Measurements from ENCODE around the gene HOMER1. TPM values are rescaled to one million over a fixed set of nuclear protein-coding genes. Genes with fewer than 3 reads are reported as not detected.

Gene HOMER1
- total RNA-seq, 1 donor from 2014 or later = 41.6 TPM

DNA sequence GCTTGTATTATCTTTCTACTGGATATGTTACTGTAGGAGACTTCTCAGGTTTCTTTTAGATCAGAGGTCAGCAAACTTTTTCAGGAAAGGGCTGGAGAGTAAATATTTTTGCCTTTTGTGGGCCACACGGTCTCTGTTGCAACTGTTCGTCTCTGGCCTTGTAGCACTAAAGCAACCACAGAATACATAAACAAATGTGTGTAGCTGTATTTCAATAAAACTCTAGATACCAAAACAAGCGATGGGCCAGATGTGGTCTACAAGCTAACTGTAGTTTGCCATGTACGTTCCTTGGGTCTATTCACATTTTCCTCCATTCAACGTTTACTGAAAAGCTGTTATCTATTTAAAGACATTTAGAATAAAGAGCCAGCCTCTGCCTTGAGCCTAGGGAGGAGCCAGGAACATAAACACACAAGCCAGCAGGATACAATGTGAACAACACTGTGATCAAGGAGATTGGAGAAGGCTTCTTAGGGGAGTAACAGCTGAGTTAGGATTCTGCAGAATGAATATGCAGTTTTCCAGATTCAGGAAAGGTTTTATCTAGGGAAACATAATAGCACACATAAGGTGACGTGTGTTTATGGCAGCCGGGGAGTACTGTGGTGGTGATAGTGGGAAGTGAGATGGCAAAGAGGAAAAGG is 33.0 kb upstream of the HOMER1 start:
- Mint-ChIP-seq H3K4me3 (no peak overlapping the region), H3K4me1 (peaks cover 5% of the 10 kb centered on the region), H3K36me3 (no peaks in the 10 kb centered on the region), H3K9me3 (no peaks in the 10 kb centered on the region), H3K27me3 (ENCODE audit: insufficient read depth, low read depth) (no peaks in the 10 kb centered on the region), H3K27ac (no peak overlapping the region)
- no peaks in the 10 kb centered on the region for H3K36me3 ChIP-seq
- H3K4me1 ChIP-seq = peaks cover 10% of the 10 kb centered on the region
- no peak overlapping the region for H3K9ac ChIP-seq
- H2AFZ ChIP-seq (replicated peaks) = peak overlapping the region; percentile 92
- no peak overlapping the region for H3K4me2 ChIP-seq
- DNase-seq (ENCODE audit: low spot score) = no peak
- H3K4me3 ChIP-seq = no peak overlapping the region
- TF ChIP-seq, protein P1, sequence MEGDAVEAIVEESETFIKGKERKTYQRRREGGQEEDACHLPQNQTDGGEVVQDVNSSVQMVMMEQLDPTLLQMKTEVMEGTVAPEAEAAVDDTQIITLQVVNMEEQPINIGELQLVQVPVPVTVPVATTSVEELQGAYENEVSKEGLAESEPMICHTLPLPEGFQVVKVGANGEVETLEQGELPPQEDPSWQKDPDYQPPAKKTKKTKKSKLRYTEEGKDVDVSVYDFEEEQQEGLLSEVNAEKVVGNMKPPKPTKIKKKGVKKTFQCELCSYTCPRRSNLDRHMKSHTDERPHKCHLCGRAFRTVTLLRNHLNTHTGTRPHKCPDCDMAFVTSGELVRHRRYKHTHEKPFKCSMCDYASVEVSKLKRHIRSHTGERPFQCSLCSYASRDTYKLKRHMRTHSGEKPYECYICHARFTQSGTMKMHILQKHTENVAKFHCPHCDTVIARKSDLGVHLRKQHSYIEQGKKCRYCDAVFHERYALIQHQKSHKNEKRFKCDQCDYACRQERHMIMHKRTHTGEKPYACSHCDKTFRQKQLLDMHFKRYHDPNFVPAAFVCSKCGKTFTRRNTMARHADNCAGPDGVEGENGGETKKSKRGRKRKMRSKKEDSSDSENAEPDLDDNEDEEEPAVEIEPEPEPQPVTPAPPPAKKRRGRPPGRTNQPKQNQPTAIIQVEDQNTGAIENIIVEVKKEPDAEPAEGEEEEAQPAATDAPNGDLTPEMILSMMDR (IDR thresholded peaks at IDR 0.05) = no peak
- no peak for TF ChIP-seq EZH2 (IDR thresholded peaks at IDR 0.05)
- TF ChIP-seq EZH2phosphoT487 (IDR thresholded peaks at IDR 0.05) = no peak
- H3K79me2 ChIP-seq (ENCODE audit: low read depth) = no peaks in the 10 kb centered on the region
- no peaks in the 10 kb centered on the region for H3K27me3 ChIP-seq
- H4K20me1 ChIP-seq (ENCODE audit: low read depth) = no peaks in the 10 kb centered on the region
- no peak overlapping the region for H3K27ac ChIP-seq
- H3K9me3 ChIP-seq (ENCODE audit: low read depth) = no peaks in the 10 kb centered on the region
- no peaks in the 10 kb centered on the region for H3F3A ChIP-seq (ENCODE audit: low read depth)

DNA sequence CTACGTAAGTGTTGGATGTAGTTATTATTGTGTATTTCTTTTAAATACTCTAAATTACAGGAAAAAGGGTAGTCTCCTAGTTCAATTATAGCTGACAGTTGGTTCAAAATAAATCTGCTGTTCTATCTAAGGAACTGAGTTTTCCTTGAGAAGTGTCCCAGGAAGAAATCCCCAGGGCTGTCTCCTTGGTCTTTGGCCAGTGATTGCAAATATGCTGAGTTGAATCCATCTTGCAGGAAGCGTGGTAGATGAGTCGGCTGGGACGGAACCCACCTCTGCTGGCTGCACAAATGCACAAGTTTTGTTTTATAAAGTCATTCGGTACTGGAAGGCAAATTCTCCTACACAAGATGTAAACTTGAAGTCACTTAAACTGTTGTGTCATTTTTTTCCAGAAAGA is 30.2 kb upstream of the HOMER1 start:
- H3K79me2 ChIP-seq (ENCODE audit: low read depth) = no peaks in the 10 kb centered on the region
- Mint-ChIP-seq H3K27ac (no peak overlapping the region), H3K4me3 (no peak overlapping the region), H3K36me3 (no peaks in the 10 kb centered on the region), H3K27me3 (ENCODE audit: insufficient read depth, low read depth) (no peaks in the 10 kb centered on the region), H3K9me3 (no peaks in the 10 kb centered on the region), H3K4me1 (peaks cover 5% of the 10 kb centered on the region)
- H2AFZ ChIP-seq (replicated peaks) = no peak overlapping the region
- H3K4me1 ChIP-seq = peaks cover 10% of the 10 kb centered on the region
- no peaks in the 10 kb centered on the region for H3K27me3 ChIP-seq
- TF ChIP-seq EZH2 (IDR thresholded peaks at IDR 0.05) (no peak), EZH2phosphoT487 (IDR thresholded peaks at IDR 0.05) (no peak)
- TF ChIP-seq, protein P1 (IDR thresholded peaks at IDR 0.05) = no peak
- H3K9me3 ChIP-seq (ENCODE audit: low read depth) = no peaks in the 10 kb centered on the region
- no peaks in the 10 kb centered on the region for H3F3A ChIP-seq (ENCODE audit: low read depth)
- H4K20me1 ChIP-seq (ENCODE audit: low read depth) = no peaks in the 10 kb centered on the region
- no peak overlapping the region for H3K4me2 ChIP-seq
- H3K36me3 ChIP-seq = no peaks in the 10 kb centered on the region
- no peak overlapping the region for H3K27ac ChIP-seq
- no peak overlapping the region for H3K4me3 ChIP-seq
- no peak overlapping the region for H3K9ac ChIP-seq
- DNase-seq (ENCODE audit: low spot score) = no peak

DNA sequence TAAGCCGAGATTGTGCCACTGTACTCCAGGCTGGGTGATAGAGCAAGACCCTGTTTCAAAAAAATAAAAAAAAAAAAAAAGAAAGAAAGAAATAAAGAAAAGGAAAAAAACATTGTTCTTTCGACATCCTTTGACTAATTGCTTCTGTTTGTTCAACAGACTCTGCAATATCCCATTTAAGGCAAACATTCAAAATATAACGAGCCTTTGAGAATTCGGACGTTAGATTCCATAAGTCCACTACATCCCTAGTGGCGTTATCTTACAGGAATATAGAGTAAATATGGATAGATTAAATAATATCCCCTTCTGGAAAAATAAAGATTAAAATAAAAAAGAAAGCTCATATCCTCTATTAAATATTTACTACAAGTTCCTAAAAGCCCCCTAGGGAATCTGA is 27.0 kb upstream of the HOMER1 start:
- no peaks in the 10 kb centered on the region for H3K4me1 Mint-ChIP-seq
- H3K9ac ChIP-seq = no peak overlapping the region
- no peaks in the 10 kb centered on the region for H3K9me3 ChIP-seq (ENCODE audit: low read depth)
- no peak overlapping the region for H3K4me3 Mint-ChIP-seq
- H2AFZ ChIP-seq (replicated peaks) = no peak overlapping the region
- H3K4me2 ChIP-seq = no peak overlapping the region
- H3K4me3 ChIP-seq = no peak overlapping the region
- H4K20me1 ChIP-seq (ENCODE audit: low read depth) = no peaks in the 10 kb centered on the region
- H3K9me3 Mint-ChIP-seq = no peaks in the 10 kb centered on the region
- no peak overlapping the region for H3K27ac Mint-ChIP-seq
- TF ChIP-seq, protein P1 (IDR thresholded peaks at IDR 0.05) = no peak
- no peak for TF ChIP-seq EZH2phosphoT487 (IDR thresholded peaks at IDR 0.05)
- no peak for TF ChIP-seq EZH2 (IDR thresholded peaks at IDR 0.05)
- H3K27me3 ChIP-seq = no peaks in the 10 kb centered on the region
- no peaks in the 10 kb centered on the region for H3K27me3 Mint-ChIP-seq (ENCODE audit: insufficient read depth, low read depth)
- no peaks in the 10 kb centered on the region for H3K4me1 ChIP-seq
- no peaks in the 10 kb centered on the region for H3K36me3 Mint-ChIP-seq
- no peaks in the 10 kb centered on the region for H3K79me2 ChIP-seq (ENCODE audit: low read depth)
- no peak overlapping the region for H3K27ac ChIP-seq
- no peaks in the 10 kb centered on the region for H3F3A ChIP-seq (ENCODE audit: low read depth)
- H3K36me3 ChIP-seq = no peaks in the 10 kb centered on the region
- no peak for DNase-seq (ENCODE audit: low spot score)
